A673 (cell line): ENCODE results near the gene ADGRG2. TPM values are rescaled to one million over a fixed set of nuclear protein-coding genes. Genes with fewer than 3 reads are reported as not detected.

Source experiments
- Bru-seq: library from RNA; stranded (reverse); fragments of 400-500 nt; gene quantifications from one replicate; lab custom pipeline; 2021; lab: Mats Ljungman, UMichigan
- BruChase-seq, 2 experiments: library from RNA; stranded (reverse); fragments of 400-500 nt; gene quantifications; one replicate each; lab custom pipeline; 2021; lab: Mats Ljungman, UMichigan
- BruUV-seq: library from RNA; stranded (reverse); fragments of 400-500 nt; replicated peaks from 2 replicates; lab custom pipeline; 2021; lab: Mats Ljungman, UMichigan
- CTCF ChIA-PET: fragments of 300-600 bp; sonication (Branson Sonifier 250); formaldehyde crosslinking; loops from one replicate; lab custom pipeline; 2022; ENCODE audit warnings: antibody characterized with exemption; lab: Charles Lee
- POLR2A ChIA-PET: fragments of 300-600 bp; sonication (Branson Sonifier 250); formaldehyde crosslinking; loops from one replicate; lab custom pipeline; 2022; ENCODE audit warnings: antibody characterized with exemption; ENCODE audit not compliant: low non-redundant PET; lab: Charles Lee
- DNase-seq: peaks from one replicate; pipeline ENCODE4 v3.0.0-alpha.2; 2015; ENCODE audit warnings: low spot score
- H3K27ac ChIP-seq: fragments of 200-600 bp; sonication (generic); 2 replicates; pipeline ENCODE4 v1.5.1; 2016; ENCODE audit warnings: mixed run types, low read depth, mild to moderate bottlenecking, mixed read lengths, antibody characterized with exemption, low read length; ENCODE audit not compliant: poor library complexity, severe bottlenecking
- H3K27me3 ChIP-seq: fragments of 200-600 bp; sonication (generic); replicated peaks from 2 replicates; pipeline ENCODE4 v1.6.1; 2017; ENCODE audit warnings: mixed run types, low read depth, mild to moderate bottlenecking, mixed read lengths, antibody characterized with exemption, low read length; ENCODE audit not compliant: insufficient read depth, poor library complexity
- H3K36me3 ChIP-seq: fragments of 200-600 bp; sonication (generic); 2 replicates; pipeline ENCODE4 v1.6.1; 2016; ENCODE audit warnings: mixed run types, mild to moderate bottlenecking, mixed read lengths, antibody characterized with exemption, low read length; ENCODE audit not compliant: insufficient read depth, poor library complexity, severe bottlenecking
- H3K4me1 ChIP-seq: fragments of 200-600 bp; sonication (generic); 2 replicates; pipeline ENCODE4 v1.6.1; 2017; ENCODE audit warnings: mixed run types, mild to moderate bottlenecking, mixed read lengths, antibody characterized with exemption, low read length; ENCODE audit not compliant: insufficient read depth, poor library complexity, severe bottlenecking
- H3K4me3 ChIP-seq: fragments of 200-600 bp; sonication (generic); 2 replicates; pipeline ENCODE4 v1.5.1; 2016; ENCODE audit warnings: low read depth, mixed run types, mild to moderate bottlenecking, mixed read lengths, low read length; ENCODE audit not compliant: poor library complexity, severe bottlenecking
- H3K9me3 ChIP-seq: fragments of 200-600 bp; sonication (generic); 2 replicates; pipeline ENCODE4 v1.6.1; 2016; ENCODE audit warnings: mixed run types, low read depth, mild to moderate bottlenecking, mixed read lengths, antibody characterized with exemption, low read length; ENCODE audit not compliant: poor library complexity, severe bottlenecking
- CTCF ChIP-seq: fragments of 300-800, 200-600 bp; sonication (generic); conservative IDR thresholded peaks from 2 replicates; pipeline ENCODE4 v1.5.1; 2017; ENCODE audit warnings: low read depth, mild to moderate bottlenecking, antibody characterized with exemption, low read length, moderate library complexity, mixed read lengths
- EZH2 ChIP-seq: fragments of 200-600 bp; sonication (generic); IDR thresholded peaks from 2 replicates; pipeline ENCODE4 v1.6.1; 2017; ENCODE audit warnings: borderline replicate concordance, low read depth, mild to moderate bottlenecking, mixed read lengths, antibody characterized with exemption, low read length; ENCODE audit not compliant: poor library complexity, severe bottlenecking
- intact Hi-C: fragments of 100-400 bp; cut with micrococcal nuclease; formaldehyde crosslinking; loops from one replicate; pipeline ENCODE4 v1.10.0; 2022; ENCODE audit not compliant: unreplicated experiment
- long read RNA-seq: library from polyadenylated mRNA; stranded (forward); transcript quantifications from one replicate; pipeline ENCODE4 v2.0.0, GENCODE V29; 2022
- total RNA-seq: library from RNA; stranded (reverse); gene quantifications from 2 replicates; pipeline ENCODE4 v1.2.3, GENCODE V29; 2021

ADGRG2 gene
- total RNA-seq, result 61.3 and 73.6 TPM in 2 replicates
- Bru-seq, nascent RNA, result percentile 86 among the genes with signal in this experiment
- BruChase-seq, experiment 1, labeled RNA remaining after a 2-hour chase, result percentile 81 among the genes with signal in this experiment
- BruChase-seq, experiment 2, labeled RNA remaining after a 6-hour chase, result percentile 84 among the genes with signal in this experiment
- long read RNA-seq, full-length matches to known transcripts, result 3 of 96 reads
- long read RNA-seq, partial matches to known transcripts, result 59 of 96 reads
- long read RNA-seq, other reads (novel, unspliced or antisense), result 34 of 96 reads

- ChIA-PET POLR2A (interaction anchor here (0.6 to 1.6 kb wide), 2 partner anchors 22 to 54 kb away, joined by 4 to 7 read pairs; no protein-coding TSS in a partner anchor), CTCF (interaction anchor here (0.6 to 1.6 kb wide), 2 partner anchors 82 to 116 kb away, joined by 4 to 9 read pairs; no protein-coding TSS in a partner anchor)
- intact Hi-C loops, result loop anchor here (2.0 to 10.0 kb wide), 4 partner anchors 55 to 190 kb away; no protein-coding TSS in a partner anchor
- no peaks in the 10 kb centered on the region for H3K9me3 ChIP-seq
- H3K4me3 ChIP-seq, result peak within 1 kb of the TSS; percentile 75
- peak within 1 kb of the TSS; percentile 96 for H3K27ac ChIP-seq
- H3K4me1 ChIP-seq, result peaks cover 38% of the 10 kb centered on the region
- no TSS peak for BruUV-seq
- peak; percentile 86 for DNase-seq
- TF ChIP-seq CTCF, result peak; percentile 42
- TF ChIP-seq EZH2, result no peak
- H3K36me3 ChIP-seq, result no peaks in the 10 kb centered on the region
- no peaks in the 10 kb centered on the region for H3K27me3 ChIP-seq
Measured at GRCh38 chrX:19121898-19122640, at the start of gene ADGRG2. TSS of gene ADGRG2 (minus strand) at chrX:19122468. CDS start at chrX:19068834, 53,634 bp downstream.

GRCh38 chrX:19168609-19169008 lies 46.3 kb upstream of the ADGRG2 start:
- TF ChIP-seq CTCF (no peak), EZH2 (no peak)
- ChIA-PET CTCF (no interaction called here), POLR2A (no interaction called here)
- no peaks in the 10 kb centered on the region for H3K36me3 ChIP-seq
- intact Hi-C loops, result no loop called here
- no peaks in the 10 kb centered on the region for H3K27me3 ChIP-seq
- no peak for DNase-seq
- H3K4me3 ChIP-seq, result no peak overlapping the region
- peaks cover 7% of the 10 kb centered on the region for H3K9me3 ChIP-seq
- no peak overlapping the region for H3K27ac ChIP-seq
- no TSS peak for BruUV-seq
- peaks cover 16% of the 10 kb centered on the region for H3K4me1 ChIP-seq

- no peak for DNase-seq
- TF ChIP-seq EZH2 (no peak), CTCF (no peak)
- Histone ChIP-seq H3K4me1 (no peaks in the 10 kb centered on the region), H3K27me3 (no peaks in the 10 kb centered on the region), H3K36me3 (no peaks in the 10 kb centered on the region), H3K9me3 (no peaks in the 10 kb centered on the region), H3K27ac (no peak overlapping the region), H3K4me3 (no peak overlapping the region)
- CTCF ChIA-PET, result no interaction called here
- no TSS peak for BruUV-seq
- intact Hi-C loops, result no loop called here
- POLR2A ChIA-PET, result no interaction called here
Measured at GRCh38 chrX:19162851-19163250, 40.6 kb upstream of the ADGRG2 start.
